ENCODE results near the gene GTPBP1.

DNA sequence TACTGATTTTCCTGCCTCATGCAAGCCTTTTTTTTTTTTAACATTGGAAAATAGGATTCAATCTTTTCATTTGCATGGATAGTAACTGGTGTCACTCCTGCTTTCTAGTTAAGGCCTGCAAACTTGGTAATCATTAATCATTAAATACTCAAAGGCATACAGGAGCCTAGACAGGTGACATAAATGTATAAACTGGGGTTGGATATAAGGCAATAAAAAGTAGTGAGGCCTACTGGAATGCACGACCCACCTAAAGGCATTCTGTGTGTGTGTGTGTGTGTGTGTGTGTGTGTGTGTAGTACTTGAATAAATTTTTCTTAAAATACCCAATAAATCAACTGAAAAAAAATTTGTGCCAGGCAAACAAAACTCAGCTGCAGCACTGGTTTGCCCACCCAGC lies 16.1 kb upstream of the GTPBP1 start:
- TF ChIP-seq, protein P1, sequence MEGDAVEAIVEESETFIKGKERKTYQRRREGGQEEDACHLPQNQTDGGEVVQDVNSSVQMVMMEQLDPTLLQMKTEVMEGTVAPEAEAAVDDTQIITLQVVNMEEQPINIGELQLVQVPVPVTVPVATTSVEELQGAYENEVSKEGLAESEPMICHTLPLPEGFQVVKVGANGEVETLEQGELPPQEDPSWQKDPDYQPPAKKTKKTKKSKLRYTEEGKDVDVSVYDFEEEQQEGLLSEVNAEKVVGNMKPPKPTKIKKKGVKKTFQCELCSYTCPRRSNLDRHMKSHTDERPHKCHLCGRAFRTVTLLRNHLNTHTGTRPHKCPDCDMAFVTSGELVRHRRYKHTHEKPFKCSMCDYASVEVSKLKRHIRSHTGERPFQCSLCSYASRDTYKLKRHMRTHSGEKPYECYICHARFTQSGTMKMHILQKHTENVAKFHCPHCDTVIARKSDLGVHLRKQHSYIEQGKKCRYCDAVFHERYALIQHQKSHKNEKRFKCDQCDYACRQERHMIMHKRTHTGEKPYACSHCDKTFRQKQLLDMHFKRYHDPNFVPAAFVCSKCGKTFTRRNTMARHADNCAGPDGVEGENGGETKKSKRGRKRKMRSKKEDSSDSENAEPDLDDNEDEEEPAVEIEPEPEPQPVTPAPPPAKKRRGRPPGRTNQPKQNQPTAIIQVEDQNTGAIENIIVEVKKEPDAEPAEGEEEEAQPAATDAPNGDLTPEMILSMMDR (IDR thresholded peaks at IDR 0.05 in 4 of 5, conservative IDR thresholded peaks at IDR 0.05 in 1 of 5) = no peak
- no peak for TF ChIP-seq POLR2A (IDR thresholded peaks at IDR 0.05)

Measured in gastrocnemius medialis (tissue), 4 donors.